Activated B cell treated with CpG ODN at 0.5 μM for 24 hours (primary cell): ENCODE measurements around the gene CKAP4. TPM values are rescaled to one million over a fixed set of nuclear protein-coding genes. Genes with fewer than 3 reads are reported as not detected.

Experiments
- ATAC-seq: fragments of 200-7000 bp; cut with Tn5 transposase; one replicate; pipeline ENCODE4 v1.10.0; 2021; ENCODE audit warnings: low read depth, mild to moderate bottlenecking, moderate library complexity
- CTCF ChIA-PET: fragments of 350-600 bp; sonication (Branson Sonifier 250); formaldehyde crosslinking; loops from one replicate; lab custom pipeline; 2021; ENCODE audit warnings: antibody characterized with exemption; lab: Charles Lee
- POLR2A ChIA-PET: fragments of 350-600 bp; sonication (Branson Sonifier 250); formaldehyde crosslinking; loops from one replicate; lab custom pipeline; 2021; ENCODE audit warnings: antibody characterized with exemption; lab: Charles Lee
- DNase-seq: peaks from one replicate; pipeline ENCODE4 v3.0.0; 2022
- H3K27ac Mint-ChIP-seq: one replicate; pipeline ENCODE4 v1.8.0; 2020; ENCODE audit warnings: mixed read lengths
- H3K27me3 Mint-ChIP-seq: one replicate; pipeline ENCODE4 v1.8.0; 2021; ENCODE audit warnings: mixed read lengths
- H3K36me3 Mint-ChIP-seq: one replicate; pipeline ENCODE4 v1.8.0; 2021; ENCODE audit warnings: low read depth, mixed read lengths
- H3K4me1 Mint-ChIP-seq: one replicate; pipeline ENCODE4 v1.8.0; 2021; ENCODE audit warnings: mixed read lengths
- H3K4me3 Mint-ChIP-seq: one replicate; pipeline ENCODE4 v1.8.0; 2020; ENCODE audit warnings: mild to moderate bottlenecking, mixed read lengths
- H3K9me3 Mint-ChIP-seq: one replicate; pipeline ENCODE4 v1.8.0; 2020; ENCODE audit warnings: mixed read lengths
- intact Hi-C: fragments of 100-400 bp; cut with micrococcal nuclease; formaldehyde crosslinking; loops from one replicate; pipeline ENCODE4 v1.15.1; 2024
- total RNA-seq: library from RNA; stranded (reverse); gene quantifications from 2 replicates; pipeline ENCODE4 v1.2.3, GENCODE V29; 2022
- TF ChIP-seq, protein P1 (sequence below): fragments of 200-600 bp; IDR thresholded peaks from one replicate; pipeline ENCODE4 v1.8.0; 2022; ENCODE audit warnings: antibody characterized with exemption, mild to moderate bottlenecking

CKAP4 gene
- total RNA-seq, 1 donor from 2014 or later: 15.9 TPM

DNA sequence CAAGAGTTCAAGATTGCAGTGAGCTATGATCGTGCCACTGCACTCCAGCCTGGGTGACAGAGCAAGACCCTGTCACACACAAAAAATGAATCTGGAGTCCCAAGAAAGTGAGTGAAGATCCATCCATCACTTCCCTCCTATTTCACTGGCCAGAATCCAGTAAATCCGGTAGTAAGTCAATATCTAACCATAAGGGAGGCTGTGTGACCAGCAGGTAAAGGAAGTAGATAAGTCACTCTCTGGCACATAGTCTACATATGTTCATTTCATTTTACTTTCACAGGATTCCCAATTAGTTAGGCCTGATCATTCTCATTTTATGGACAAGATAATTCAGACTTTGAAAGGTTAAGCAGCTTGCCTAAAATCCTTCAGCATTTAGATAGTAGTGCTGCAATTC is 42.8 kb upstream of the CKAP4 start:
- no peak overlapping the region for H3K4me3 Mint-ChIP-seq
- no peak for ATAC-seq

GRCh38 chr12:106289196-106289681 is 41.4 kb upstream of the CKAP4 start:
- no peak overlapping the region for H3K4me3 Mint-ChIP-seq
- peaks cover 42% of the 10 kb centered on the region for H3K4me1 Mint-ChIP-seq
- H3K27me3 Mint-ChIP-seq: no peaks in the 10 kb centered on the region
- TF ChIP-seq, protein P1, sequence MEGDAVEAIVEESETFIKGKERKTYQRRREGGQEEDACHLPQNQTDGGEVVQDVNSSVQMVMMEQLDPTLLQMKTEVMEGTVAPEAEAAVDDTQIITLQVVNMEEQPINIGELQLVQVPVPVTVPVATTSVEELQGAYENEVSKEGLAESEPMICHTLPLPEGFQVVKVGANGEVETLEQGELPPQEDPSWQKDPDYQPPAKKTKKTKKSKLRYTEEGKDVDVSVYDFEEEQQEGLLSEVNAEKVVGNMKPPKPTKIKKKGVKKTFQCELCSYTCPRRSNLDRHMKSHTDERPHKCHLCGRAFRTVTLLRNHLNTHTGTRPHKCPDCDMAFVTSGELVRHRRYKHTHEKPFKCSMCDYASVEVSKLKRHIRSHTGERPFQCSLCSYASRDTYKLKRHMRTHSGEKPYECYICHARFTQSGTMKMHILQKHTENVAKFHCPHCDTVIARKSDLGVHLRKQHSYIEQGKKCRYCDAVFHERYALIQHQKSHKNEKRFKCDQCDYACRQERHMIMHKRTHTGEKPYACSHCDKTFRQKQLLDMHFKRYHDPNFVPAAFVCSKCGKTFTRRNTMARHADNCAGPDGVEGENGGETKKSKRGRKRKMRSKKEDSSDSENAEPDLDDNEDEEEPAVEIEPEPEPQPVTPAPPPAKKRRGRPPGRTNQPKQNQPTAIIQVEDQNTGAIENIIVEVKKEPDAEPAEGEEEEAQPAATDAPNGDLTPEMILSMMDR: no peak
- peak overlapping the region; percentile 31 for H3K27ac Mint-ChIP-seq
- H3K36me3 Mint-ChIP-seq: no peaks in the 10 kb centered on the region
- ChIA-PET CTCF (interaction anchor here (0.9 to 1.6 kb wide), 2 partner anchors 11 to 65 kb away, joined by 3 to 4 read pairs; no protein-coding TSS in a partner anchor), POLR2A (interaction anchor here (2.0 kb wide), 1 partner anchor 12 kb away, joined by 11 read pairs; no protein-coding TSS in a partner anchor)
- no peak for ATAC-seq
- H3K9me3 Mint-ChIP-seq: no peaks in the 10 kb centered on the region
- no peak for DNase-seq
- intact Hi-C loops: no loop called here

More for the DNA sequence above, 42.8 kb upstream of the CKAP4 start:
- H3K36me3 Mint-ChIP-seq: no peaks in the 10 kb centered on the region
- H3K4me1 Mint-ChIP-seq: peaks cover 31% of the 10 kb centered on the region
- H3K9me3 Mint-ChIP-seq: no peaks in the 10 kb centered on the region
- no peak overlapping the region for H3K27ac Mint-ChIP-seq
- no peaks in the 10 kb centered on the region for H3K27me3 Mint-ChIP-seq
- ChIA-PET CTCF (interaction anchor here (1.6 to 3.9 kb wide), 2 partner anchors 8 to 67 kb away, joined by 3 to 13 read pairs; no protein-coding TSS in a partner anchor), POLR2A (interaction anchor here (0.9 to 1.4 kb wide), 2 partner anchors 11 to 13 kb away, joined by 3 to 4 read pairs; no protein-coding TSS in a partner anchor)
- no peak for DNase-seq
- TF ChIP-seq, protein P1: no peak
- intact Hi-C loops: loop anchor here (1.0 kb wide), 1 partner anchor 8 kb away; no protein-coding TSS in a partner anchor

DNA sequence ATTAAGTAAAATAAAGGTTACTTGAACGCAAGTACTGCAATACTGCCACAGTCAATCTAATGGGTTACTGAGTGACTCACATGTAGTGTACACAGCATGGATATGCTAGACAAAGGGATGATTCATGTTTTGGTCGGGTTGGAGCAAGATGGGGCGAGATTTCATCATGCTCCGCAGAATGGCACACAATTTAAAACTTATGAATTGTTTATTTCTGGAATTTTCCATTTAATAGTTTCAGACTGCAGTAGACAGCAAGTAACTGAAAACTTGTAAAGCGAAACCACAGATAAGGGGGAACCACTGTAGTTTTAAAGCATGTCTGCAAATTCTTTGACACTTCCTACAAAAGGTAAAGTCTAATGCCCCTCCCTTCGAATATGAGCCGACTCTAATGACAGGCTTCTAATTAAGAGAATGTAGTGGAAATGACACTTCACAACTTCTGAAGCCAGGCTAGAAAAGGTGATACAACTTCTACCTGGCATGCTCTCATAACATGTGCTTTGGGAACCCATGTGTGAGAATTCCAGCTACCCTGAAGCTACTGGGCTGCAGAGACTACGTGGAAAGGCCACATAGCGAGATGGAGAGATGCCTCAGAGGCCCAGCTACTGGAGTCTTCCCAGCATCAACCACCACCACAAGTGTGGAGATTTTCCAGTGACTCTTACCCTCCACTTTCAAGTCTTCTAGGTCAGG is 40.8 kb upstream of the CKAP4 start:
- POLR2A ChIA-PET: interaction anchor here (2.0 kb wide), 1 partner anchor 13 kb away, joined by 11 read pairs; no protein-coding TSS in a partner anchor

DNA sequence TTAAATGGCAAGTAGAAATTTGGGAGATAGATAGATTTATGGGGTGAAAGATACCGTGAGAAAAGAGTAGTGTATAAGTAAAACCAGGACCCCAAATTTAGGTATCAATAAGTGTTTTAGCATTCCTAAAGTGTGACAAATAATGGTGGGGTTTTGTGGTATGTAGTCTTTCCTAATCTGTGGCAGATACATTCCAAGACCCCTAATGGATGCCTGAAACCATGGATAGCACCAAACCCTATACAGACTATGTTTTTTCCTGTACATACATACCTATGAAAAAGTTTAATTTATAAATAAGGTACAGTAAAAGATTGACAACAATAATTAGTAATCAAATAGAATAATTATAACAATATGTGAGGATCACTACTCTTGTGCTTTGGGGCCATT is 40.3 kb upstream of the CKAP4 start:
- DNase-seq: no peak
- CTCF ChIA-PET: no interaction called here
- H3K27ac Mint-ChIP-seq: no peak overlapping the region

More for the DNA sequence above, 40.8 kb upstream of the CKAP4 start:
- CTCF ChIA-PET: interaction anchor here (0.9 kb wide), 1 partner anchor 12 kb away, joined by 4 read pairs; no protein-coding TSS in a partner anchor
- H3K27ac Mint-ChIP-seq: peak overlapping the region; percentile 56
- no peaks in the 10 kb centered on the region for H3K27me3 Mint-ChIP-seq
- TF ChIP-seq, protein P1: no peak
- H3K9me3 Mint-ChIP-seq: no peaks in the 10 kb centered on the region
- H3K4me1 Mint-ChIP-seq: peaks cover 42% of the 10 kb centered on the region
- peak; percentile 66 for ATAC-seq
- no peak overlapping the region for H3K4me3 Mint-ChIP-seq
- DNase-seq: no peak
- intact Hi-C loops: no loop called here
- H3K36me3 Mint-ChIP-seq: no peaks in the 10 kb centered on the region

More for the DNA sequence above, 40.3 kb upstream of the CKAP4 start:
- H3K4me1 Mint-ChIP-seq: peaks cover 42% of the 10 kb centered on the region
- peaks cover under 1% of the 10 kb centered on the region for H3K27me3 Mint-ChIP-seq
- ATAC-seq: no peak
- no peaks in the 10 kb centered on the region for H3K9me3 Mint-ChIP-seq
- H3K36me3 Mint-ChIP-seq: no peaks in the 10 kb centered on the region
- POLR2A ChIA-PET: no interaction called here
- H3K4me3 Mint-ChIP-seq: no peak overlapping the region
- intact Hi-C loops: no loop called here
- TF ChIP-seq, protein P1: no peak
